Left renal cortex interstitium (tissue), 4 donors: ENCODE results near the gene CAMK1. TPM values are rescaled to one million over a fixed set of nuclear protein-coding genes. Genes with fewer than 3 reads are reported as not detected.

ENCODE experiments used
- DNase-seq, 4 donors: peaks; one replicate each; pipeline ENCODE4 v3.0.0-alpha.2; 2013; ENCODE audit warnings: low read depth in 4 of 4, low spot score in 2 of 4, missing footprints in 1 of 4
- polyA plus RNA-seq, 4 donors: library from polyadenylated mRNA; unstranded; fragments of 120-200 nt; gene quantifications; one replicate each; pipeline ENCODE4 v1.2.1, GENCODE V29; 2013; ENCODE audit not compliant: insufficient read length in 4 of 4

The CAMK1 gene
- polyA plus RNA-seq, 4 donors: 16.3 to 22.7 (median 21.7) TPM

GRCh38 chr3:9794400-9794799 lies 24.7 kb upstream of the CAMK1 start:
- DNase-seq: no peak

GRCh38 chr3:9793161-9793781 lies 23.5 kb upstream of the CAMK1 start:
- no peak for DNase-seq

- peak; percentile 91 to 100 (median 98) for DNase-seq
These were observed 22.8 kb upstream of the CAMK1 start, which contains the start of the genes ARPC4 and TADA3 for GRCh38 chr3:9792405-9793160. Gene ARPC4, plus strand, starts transcription at chr3:9793082. Its CDS starts 40 bp downstream, at chr3:9793122. Gene TADA3, minus strand, starts transcription at chr3:9792473. Its CDS starts 1,007 bp downstream, at chr3:9791466.

GRCh38 chr3:9791790-9792404 lies 22.1 kb upstream of the CAMK1 start:
- no peak for DNase-seq

GRCh38 chr3:9791127-9791526 lies 21.4 kb upstream of the CAMK1 start:
- no peak for DNase-seq

GRCh38 chr3:9787714-9788113 lies 18.0 kb upstream of the CAMK1 start:
- DNase-seq: no peak

GRCh38 chr3:9786825-9787669 lies 17.3 kb upstream of the CAMK1 start:
- DNase-seq: no peak

GRCh38 chr3:9786209-9786739 lies 16.5 kb upstream of the CAMK1 start:
- no peak for DNase-seq

- DNase-seq: no peak
These were observed 15.9 kb upstream of the CAMK1 start for GRCh38 chr3:9785602-9786001.

- DNase-seq: no peak
These were observed 15.2 kb upstream of the CAMK1 start for GRCh38 chr3:9784965-9785364.

- no peak for DNase-seq
These were observed 14.2 kb upstream of the CAMK1 start for GRCh38 chr3:9783954-9784353.

GRCh38 chr3:9782770-9783169 lies 13.0 kb upstream of the CAMK1 start:
- no peak for DNase-seq

GRCh38 chr3:9781978-9782603 lies 12.3 kb upstream of the CAMK1 start:
- DNase-seq: no peak

GRCh38 chr3:9781551-9781950 lies 11.8 kb upstream of the CAMK1 start:
- DNase-seq: no peak

GRCh38 chr3:9780910-9781309 lies 11.2 kb upstream of the CAMK1 start:
- DNase-seq: no peak

- no peak for DNase-seq
These were observed 10.7 kb upstream of the CAMK1 start for GRCh38 chr3:9780458-9780812.

GRCh38 chr3:9779721-9780457 lies 10.1 kb upstream of the CAMK1 start:
- DNase-seq: no peak

GRCh38 chr3:9779075-9779593 lies 9.4 kb upstream of the CAMK1 start:
- DNase-seq: no peak
